GM10266 (cell line): Measurements from ENCODE around the gene CTIF.

Experiments used
- DNase-seq: peaks from one replicate; pipeline ENCODE4 v3.0.0; 2012; ENCODE audit errors: extremely low spot score
- TF ChIP-seq, protein P1 (sequence below): IDR thresholded peaks from 2 replicates; pipeline ENCODE4 v1.5.1; 2012; ENCODE audit warnings: mild to moderate bottlenecking, low read depth; ENCODE audit not compliant: control insufficient read depth, insufficient read depth; ENCODE audit errors: missing control alignments

CTIF gene

DNA sequence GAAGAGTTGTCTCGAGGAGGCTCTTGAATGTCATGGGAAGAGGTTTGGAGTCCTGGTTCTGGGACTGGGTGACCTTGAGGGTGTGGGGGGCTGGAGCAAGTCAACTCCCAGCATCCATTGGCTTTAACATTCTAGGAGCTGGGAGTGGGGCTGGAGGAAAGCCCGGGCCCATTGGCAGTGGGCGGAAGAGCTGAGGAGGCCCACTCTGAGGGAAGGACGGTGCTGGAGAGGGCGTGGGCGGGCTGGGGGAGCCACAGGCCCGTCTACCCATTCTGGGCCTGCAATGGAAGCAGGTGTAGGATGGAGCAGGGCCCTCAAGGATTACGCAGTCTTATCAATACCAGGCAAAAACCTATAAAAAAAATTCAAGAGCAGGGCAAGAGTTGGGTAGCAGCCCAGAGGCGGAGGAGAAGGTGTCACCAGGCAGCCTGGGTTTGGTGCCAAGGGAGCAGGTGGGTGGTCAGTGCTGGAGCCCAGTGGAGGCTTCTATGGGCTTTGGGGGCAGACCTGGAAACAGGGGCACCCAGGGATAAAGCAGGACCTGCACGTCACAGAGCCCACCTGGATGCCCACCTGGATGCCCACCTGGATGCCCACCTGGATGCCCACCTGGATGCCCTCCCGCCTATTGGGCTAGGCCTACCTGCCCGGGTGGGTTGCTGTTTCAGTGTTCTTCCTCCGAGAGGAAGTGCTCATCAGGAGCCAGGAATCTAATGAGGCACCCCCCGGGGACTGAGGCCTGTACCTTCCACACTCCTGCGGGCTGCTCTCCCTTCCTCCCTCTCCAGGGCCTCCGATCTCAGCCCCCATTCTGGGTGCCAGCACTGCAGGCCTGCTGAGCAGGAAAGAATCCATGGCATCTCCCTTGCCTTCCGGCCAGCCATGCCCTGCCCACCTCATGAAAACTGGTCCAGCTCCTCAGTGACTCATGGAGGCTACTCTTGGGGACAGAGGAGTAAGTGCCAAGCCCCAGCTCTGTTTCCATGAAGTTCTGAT, 71.3 kb downstream of the CTIF start:
- TF ChIP-seq, protein P1, sequence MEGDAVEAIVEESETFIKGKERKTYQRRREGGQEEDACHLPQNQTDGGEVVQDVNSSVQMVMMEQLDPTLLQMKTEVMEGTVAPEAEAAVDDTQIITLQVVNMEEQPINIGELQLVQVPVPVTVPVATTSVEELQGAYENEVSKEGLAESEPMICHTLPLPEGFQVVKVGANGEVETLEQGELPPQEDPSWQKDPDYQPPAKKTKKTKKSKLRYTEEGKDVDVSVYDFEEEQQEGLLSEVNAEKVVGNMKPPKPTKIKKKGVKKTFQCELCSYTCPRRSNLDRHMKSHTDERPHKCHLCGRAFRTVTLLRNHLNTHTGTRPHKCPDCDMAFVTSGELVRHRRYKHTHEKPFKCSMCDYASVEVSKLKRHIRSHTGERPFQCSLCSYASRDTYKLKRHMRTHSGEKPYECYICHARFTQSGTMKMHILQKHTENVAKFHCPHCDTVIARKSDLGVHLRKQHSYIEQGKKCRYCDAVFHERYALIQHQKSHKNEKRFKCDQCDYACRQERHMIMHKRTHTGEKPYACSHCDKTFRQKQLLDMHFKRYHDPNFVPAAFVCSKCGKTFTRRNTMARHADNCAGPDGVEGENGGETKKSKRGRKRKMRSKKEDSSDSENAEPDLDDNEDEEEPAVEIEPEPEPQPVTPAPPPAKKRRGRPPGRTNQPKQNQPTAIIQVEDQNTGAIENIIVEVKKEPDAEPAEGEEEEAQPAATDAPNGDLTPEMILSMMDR, result no peak
- no peak for DNase-seq

DNA sequence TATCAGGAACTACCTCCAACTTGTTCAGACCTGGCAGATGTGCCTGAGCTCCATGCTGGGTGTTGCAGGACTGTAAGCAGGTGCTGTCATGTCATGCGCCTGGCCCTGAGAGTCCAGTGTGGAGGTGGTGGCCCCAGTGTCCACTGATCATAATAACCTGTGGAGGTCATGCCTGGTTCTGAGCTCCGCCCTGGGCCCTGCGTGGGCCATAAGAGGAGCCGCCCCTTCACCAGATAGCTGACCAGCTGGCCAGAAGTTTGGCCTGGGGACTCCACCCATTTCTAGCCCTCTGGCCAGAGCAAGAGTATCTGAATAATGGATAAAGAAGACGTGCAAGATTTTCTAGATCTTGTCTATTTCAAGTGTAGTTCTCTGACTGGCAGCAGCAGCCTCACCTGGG, 72.4 kb downstream of the CTIF start:
- TF ChIP-seq, protein P1, result no peak
- no peak for DNase-seq

DNA sequence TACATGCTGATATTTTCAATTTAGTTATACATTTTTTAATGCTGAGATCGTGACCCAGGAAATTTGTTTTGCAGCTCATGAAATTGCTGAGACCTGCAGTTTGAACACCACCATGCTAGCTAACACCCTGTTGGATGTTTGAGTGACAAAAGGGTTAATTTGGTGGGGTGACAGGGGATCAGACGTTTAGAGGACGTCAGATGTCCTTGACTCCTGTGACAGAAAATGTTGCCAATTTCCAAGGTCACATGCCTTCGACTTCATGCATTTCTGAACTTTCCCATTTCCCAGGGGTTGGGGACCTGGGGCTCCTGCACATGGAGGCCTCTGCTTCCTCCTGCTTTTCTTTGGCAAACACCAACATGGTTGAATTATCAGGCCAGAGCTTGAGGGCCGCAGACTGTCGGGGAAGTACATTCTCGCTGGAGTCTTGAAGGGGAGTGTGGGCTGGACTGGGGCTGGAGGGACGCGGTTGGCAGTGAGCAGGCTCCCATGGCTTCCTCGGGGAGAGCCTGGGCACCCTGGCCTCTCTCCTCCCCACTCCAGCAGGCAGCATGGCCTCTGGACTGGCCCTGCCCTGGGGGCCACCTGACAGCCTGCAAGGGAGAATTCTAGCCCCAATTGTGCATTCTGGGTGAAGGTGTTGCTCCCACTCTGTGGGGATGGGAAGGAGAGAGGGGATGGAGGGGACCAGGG, 73.1 kb downstream of the CTIF start:
- TF ChIP-seq, protein P1, result no peak
- no peak for DNase-seq

DNA sequence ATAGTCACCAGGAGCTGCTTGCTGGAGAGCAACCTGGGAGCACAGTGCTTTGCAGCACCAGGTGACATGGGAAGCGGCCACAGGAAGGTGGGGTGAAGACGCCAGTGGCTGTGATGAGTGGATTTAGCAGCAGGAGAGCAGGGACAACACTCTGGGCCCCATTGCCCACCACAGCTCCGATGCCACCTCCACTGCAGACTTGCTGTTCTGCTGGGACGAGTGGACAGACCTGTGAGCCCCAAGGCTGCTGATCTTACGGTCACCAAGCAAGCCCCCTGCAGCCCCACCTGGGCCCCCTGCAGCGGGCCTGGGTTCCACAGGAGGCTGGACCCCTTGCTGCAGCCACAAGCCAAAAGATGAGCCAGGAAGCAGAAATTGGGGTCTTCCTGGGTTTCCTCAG, 73.7 kb downstream of the CTIF start:
- TF ChIP-seq, protein P1, result no peak
- DNase-seq, result no peak

DNA sequence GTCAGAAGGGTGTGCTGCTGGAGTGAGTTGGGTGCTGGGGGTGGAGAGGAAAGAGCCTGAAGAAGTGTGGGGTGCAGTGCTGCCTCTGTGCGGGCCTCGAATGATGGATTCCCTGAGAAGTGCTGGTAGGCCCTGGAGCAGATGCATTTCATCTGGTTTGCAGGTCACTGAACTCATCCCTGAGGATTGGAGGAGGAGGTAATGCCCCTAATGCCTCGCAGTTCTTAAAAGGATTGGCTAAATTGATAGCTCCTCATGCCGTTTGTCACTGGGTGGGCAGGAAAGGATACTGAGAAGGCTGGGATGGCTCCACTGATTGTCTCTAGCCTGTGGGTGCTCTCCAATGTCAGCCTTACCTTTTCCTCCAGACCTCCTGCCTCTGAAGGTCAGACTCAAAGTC, 74.1 kb downstream of the CTIF start:
- no peak for DNase-seq
- TF ChIP-seq, protein P1, result no peak

DNA sequence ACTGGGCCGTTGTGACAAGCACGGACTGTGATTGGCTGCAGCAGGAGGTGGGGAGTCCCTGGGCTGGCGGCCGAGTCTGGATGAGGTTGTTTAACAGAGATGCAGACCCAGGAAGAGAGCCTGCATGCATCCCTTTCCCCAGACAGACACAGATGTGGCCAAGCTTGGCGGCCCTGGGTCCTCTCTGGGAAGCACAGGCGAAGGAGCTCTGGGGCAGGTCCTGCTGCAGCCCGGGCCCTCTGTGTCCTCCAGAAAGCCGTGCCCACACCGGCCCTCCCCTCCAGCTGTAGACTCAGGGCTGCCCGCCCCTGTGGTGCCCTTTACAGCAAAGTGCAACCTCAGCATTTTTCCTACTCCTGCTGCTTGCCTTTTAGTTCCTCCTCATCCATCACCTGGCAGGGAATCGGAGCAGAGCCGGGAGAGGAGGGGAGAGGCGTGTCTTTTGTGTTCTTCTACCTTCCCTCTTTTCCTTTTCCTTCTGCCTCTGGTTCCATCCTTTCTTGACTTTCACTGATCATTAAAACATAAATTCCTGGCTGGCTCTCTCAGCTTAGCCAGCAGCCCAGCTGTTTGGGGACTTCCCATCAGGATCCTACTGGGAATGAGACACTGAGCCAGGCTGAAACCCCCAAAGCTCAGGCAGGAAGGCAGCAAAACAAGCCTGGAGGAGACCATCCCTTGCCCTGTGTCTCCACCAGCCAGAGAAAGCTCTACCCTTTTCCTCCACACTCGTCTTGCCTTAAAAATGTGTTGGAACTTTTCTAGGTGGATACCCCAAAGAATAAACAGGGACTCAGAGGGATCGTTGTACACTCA, 75.0 kb downstream of the CTIF start:
- TF ChIP-seq, protein P1, result no peak
- DNase-seq, result no peak
